Colonic mucosa (tissue), 4 donors: ENCODE measurements around the gene HTRA3. TPM values are rescaled to one million over a fixed set of nuclear protein-coding genes. Genes with fewer than 3 reads are reported as not detected.

Experiments used
- DNase-seq: peaks from one replicate; pipeline ENCODE4 v3.0.0-alpha.2; 2020
- H3K27ac ChIP-seq: fragments of 200-600 bp; one replicate; pipeline ENCODE4 v1.8.0; 2021
- H3K27me3 ChIP-seq: fragments of 200-600 bp; one replicate; pipeline ENCODE4 v1.8.0; 2021
- H3K36me3 ChIP-seq: fragments of 200-600 bp; one replicate; pipeline ENCODE4 v1.8.0; 2021
- H3K4me1 ChIP-seq: fragments of 200-600 bp; one replicate; pipeline ENCODE4 v1.8.0; 2021; ENCODE audit warnings: mild to moderate bottlenecking
- H3K4me3 ChIP-seq: fragments of 200-600 bp; one replicate; pipeline ENCODE4 v1.8.0; 2021
- H3K9ac ChIP-seq, 2 donors: one replicate each; pipeline ENCODE4 v1.7.0; 2013; ENCODE audit warnings: control low read depth in 2 of 2, low read depth in 2 of 2, low read length in 2 of 2
- H3K9me3 ChIP-seq: fragments of 200-600 bp; one replicate; pipeline ENCODE4 v1.8.0; 2021
- intact Hi-C: fragments of 100-400 bp; cut with DNase I; formaldehyde crosslinking; loops from one replicate; pipeline ENCODE4 v1.14.1; 2022
- total RNA-seq, 2 donors: library from RNA; stranded (reverse); fragmentation: NEBNext Ultra II Directional in 1 of 2; extraction: Animal tissue kit (Norgen Biotek cat#: 25700) in 1 of 2; gene quantifications; one replicate each; pipeline ENCODE4 v1.2.1, GENCODE V29; 2021
- TF ChIP-seq, protein P1 (sequence below): fragments of 200-600 bp; IDR thresholded peaks from one replicate; pipeline ENCODE4 v1.8.0; 2022; ENCODE audit warnings: antibody characterized with exemption, mild to moderate bottlenecking
- donor health status: healthy.
- donor health status: DM: no; HTN: no; CAD: no.
- donor health status: DM: no; HTN: no; CAD: no.

HTRA3 gene
- total RNA-seq, 2 donors from 2014 or later = 1.3 to 5.0 TPM

- H3K27me3 ChIP-seq = no peaks in the 10 kb centered on the region
- no peak for DNase-seq
- H3K36me3 ChIP-seq = no peaks in the 10 kb centered on the region
- no peak overlapping the region for H3K9ac ChIP-seq
- H3K4me3 ChIP-seq = no peak overlapping the region
- TF ChIP-seq, protein P1, sequence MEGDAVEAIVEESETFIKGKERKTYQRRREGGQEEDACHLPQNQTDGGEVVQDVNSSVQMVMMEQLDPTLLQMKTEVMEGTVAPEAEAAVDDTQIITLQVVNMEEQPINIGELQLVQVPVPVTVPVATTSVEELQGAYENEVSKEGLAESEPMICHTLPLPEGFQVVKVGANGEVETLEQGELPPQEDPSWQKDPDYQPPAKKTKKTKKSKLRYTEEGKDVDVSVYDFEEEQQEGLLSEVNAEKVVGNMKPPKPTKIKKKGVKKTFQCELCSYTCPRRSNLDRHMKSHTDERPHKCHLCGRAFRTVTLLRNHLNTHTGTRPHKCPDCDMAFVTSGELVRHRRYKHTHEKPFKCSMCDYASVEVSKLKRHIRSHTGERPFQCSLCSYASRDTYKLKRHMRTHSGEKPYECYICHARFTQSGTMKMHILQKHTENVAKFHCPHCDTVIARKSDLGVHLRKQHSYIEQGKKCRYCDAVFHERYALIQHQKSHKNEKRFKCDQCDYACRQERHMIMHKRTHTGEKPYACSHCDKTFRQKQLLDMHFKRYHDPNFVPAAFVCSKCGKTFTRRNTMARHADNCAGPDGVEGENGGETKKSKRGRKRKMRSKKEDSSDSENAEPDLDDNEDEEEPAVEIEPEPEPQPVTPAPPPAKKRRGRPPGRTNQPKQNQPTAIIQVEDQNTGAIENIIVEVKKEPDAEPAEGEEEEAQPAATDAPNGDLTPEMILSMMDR = no peak
- H3K4me1 ChIP-seq = no peaks in the 10 kb centered on the region
- H3K9me3 ChIP-seq = no peaks in the 10 kb centered on the region
- intact Hi-C loops = loop anchor here (10.0 kb wide), 1 partner anchor 335 kb away; the partner anchor contains the start of gene CPZ
- H3K27ac ChIP-seq = no peak overlapping the region
These were observed 9.7 kb upstream of the HTRA3 start for GRCh38 chr4:8259743-8260430.

GRCh38 chr4:8260656-8261111 lies 8.9 kb upstream of the HTRA3 start:
- no peak overlapping the region for H3K4me3 ChIP-seq
- DNase-seq = no peak
- no peak overlapping the region for H3K9ac ChIP-seq
- no peaks in the 10 kb centered on the region for H3K9me3 ChIP-seq
- H3K4me1 ChIP-seq = no peaks in the 10 kb centered on the region
- H3K36me3 ChIP-seq = no peaks in the 10 kb centered on the region
- TF ChIP-seq, protein P1 = no peak
- intact Hi-C loops = loop anchor here (10.0 kb wide), 1 partner anchor 334 kb away; the partner anchor contains the start of gene CPZ
- no peaks in the 10 kb centered on the region for H3K27me3 ChIP-seq
- H3K27ac ChIP-seq = no peak overlapping the region

- H3K9me3 ChIP-seq = no peaks in the 10 kb centered on the region
- no peaks in the 10 kb centered on the region for H3K4me1 ChIP-seq
- no peaks in the 10 kb centered on the region for H3K27me3 ChIP-seq
- H3K27ac ChIP-seq = no peak overlapping the region
- no peak overlapping the region for H3K4me3 ChIP-seq
- no peak overlapping the region for H3K9ac ChIP-seq
- TF ChIP-seq, protein P1 = no peak
- intact Hi-C loops = loop anchor here (10.0 kb wide), 1 partner anchor 333 kb away; the partner anchor contains the start of gene CPZ
- DNase-seq = no peak
- H3K36me3 ChIP-seq = no peaks in the 10 kb centered on the region
These were observed 7.6 kb upstream of the HTRA3 start for GRCh38 chr4:8261851-8262535.

DNA sequence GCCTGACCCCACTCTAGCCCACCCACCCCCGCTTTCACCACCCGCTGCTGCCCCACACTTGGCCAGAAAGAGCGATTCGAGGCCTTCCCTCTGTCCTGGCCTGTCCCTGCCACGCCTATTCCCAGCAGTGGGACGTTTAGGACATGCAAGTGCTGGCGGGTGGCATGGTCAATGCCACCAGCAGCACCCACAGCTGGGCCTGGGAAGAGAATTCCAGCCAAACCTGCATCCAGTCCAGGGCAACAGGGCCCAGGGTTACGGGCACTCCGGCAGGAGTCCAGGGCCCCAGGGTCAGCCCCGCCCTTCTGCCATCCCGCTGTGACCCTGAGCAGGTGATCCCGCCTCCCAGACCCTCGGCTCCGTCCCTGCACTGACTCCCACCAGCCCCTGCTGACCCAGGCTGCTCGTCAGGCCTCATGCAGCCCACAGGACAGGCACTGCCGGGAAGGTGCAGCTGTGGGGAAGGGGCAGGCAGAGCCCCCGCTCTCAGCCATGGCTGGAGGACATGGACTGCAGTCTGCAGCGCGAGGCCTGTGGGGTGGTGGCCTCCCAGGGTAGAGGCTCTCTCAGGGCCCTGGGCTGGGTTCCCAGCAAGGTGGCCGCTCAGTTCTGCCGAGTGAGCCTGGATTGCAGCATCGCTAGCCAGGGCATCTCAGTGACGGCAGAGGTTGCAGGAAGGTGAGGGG lies 6.8 kb upstream of the HTRA3 start:
- TF ChIP-seq, protein P1 = no peak
- DNase-seq = no peak
- H3K27ac ChIP-seq = no peak overlapping the region
- no peaks in the 10 kb centered on the region for H3K9me3 ChIP-seq
- intact Hi-C loops = loop anchor here (10.0 kb wide), 1 partner anchor 332 kb away; the partner anchor contains the start of gene CPZ
- H3K36me3 ChIP-seq = no peaks in the 10 kb centered on the region
- no peaks in the 10 kb centered on the region for H3K27me3 ChIP-seq
- no peaks in the 10 kb centered on the region for H3K4me1 ChIP-seq
- H3K9ac ChIP-seq = no peak overlapping the region
- H3K4me3 ChIP-seq = no peak overlapping the region

DNA sequence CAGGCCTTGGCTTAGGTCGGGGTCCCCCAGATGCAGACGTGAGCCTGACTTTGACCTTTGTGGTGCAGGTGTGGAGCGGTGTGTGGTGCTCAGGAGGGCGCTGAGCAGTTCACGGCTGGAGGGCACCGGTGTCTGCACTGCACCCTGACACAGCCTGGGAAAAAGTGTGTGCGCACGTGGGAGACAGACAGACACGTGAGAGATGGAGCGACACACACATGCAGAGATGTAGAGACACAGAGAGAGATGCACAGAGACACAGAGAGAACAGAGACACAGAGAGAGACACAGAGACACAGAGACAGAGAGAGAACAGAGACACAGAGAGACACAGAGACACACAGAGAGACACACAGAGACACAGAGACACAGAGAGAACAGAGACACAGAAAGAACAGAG lies 6.2 kb upstream of the HTRA3 start:
- intact Hi-C loops = loop anchor here (10.0 kb wide), 1 partner anchor 331 kb away; the partner anchor contains the start of gene CPZ
- H3K4me1 ChIP-seq = no peaks in the 10 kb centered on the region

More for the DNA sequence above, 6.2 kb upstream of the HTRA3 start:
- no peak for DNase-seq
- Histone ChIP-seq H3K27ac (no peak overlapping the region), H3K27me3 (no peaks in the 10 kb centered on the region), H3K9ac (no peak overlapping the region), H3K9me3 (no peaks in the 10 kb centered on the region), H3K36me3 (no peaks in the 10 kb centered on the region), H3K4me3 (no peak overlapping the region)
- TF ChIP-seq, protein P1 = no peak
